GM21447 (cell line): ENCODE measurements around the gene MTSS2.

Experiments used
- ATAC-seq: cut with Tn5 transposase; IDR thresholded peaks from one replicate; pipeline ENCODE4 v1.9.1; 2021; ENCODE audit not compliant: unreplicated experiment

Gene MTSS2

GRCh38 chr16:70715055-70715858, 29.4 kb upstream of the MTSS2 start:
- no peak for ATAC-seq

GRCh38 chr16:70714581-70715054, 28.8 kb upstream of the MTSS2 start:
- ATAC-seq = no peak

- ATAC-seq = no peak
These were observed 28.0 kb upstream of the MTSS2 start for GRCh38 chr16:70713824-70714223.

- no peak for ATAC-seq
These were observed 27.5 kb upstream of the MTSS2 start for GRCh38 chr16:70713342-70713741.

- ATAC-seq = no peak
These were observed 27.1 kb upstream of the MTSS2 start for GRCh38 chr16:70712942-70713341.

- ATAC-seq = no peak
These were observed 26.5 kb upstream of the MTSS2 start for GRCh38 chr16:70712359-70712758.

- ATAC-seq = no peak
These were observed 25.6 kb upstream of the MTSS2 start for GRCh38 chr16:70711211-70712031.

GRCh38 chr16:70710422-70711210, 24.8 kb upstream of the MTSS2 start:
- no peak for ATAC-seq

- ATAC-seq = no peak
These were observed 24.1 kb upstream of the MTSS2 start for GRCh38 chr16:70709942-70710341.

GRCh38 chr16:70709457-70709856, 23.6 kb upstream of the MTSS2 start:
- ATAC-seq = no peak

- ATAC-seq = no peak
These were observed 22.8 kb upstream of the MTSS2 start for GRCh38 chr16:70708366-70709246.

GRCh38 chr16:70706948-70707465, 21.2 kb upstream of the MTSS2 start:
- no peak for ATAC-seq

GRCh38 chr16:70705056-70705455, 19.2 kb upstream of the MTSS2 start:
- ATAC-seq = no peak

- ATAC-seq = no peak
These were observed 18.7 kb upstream of the MTSS2 start for GRCh38 chr16:70704586-70704985.

GRCh38 chr16:70703835-70704381, 18.1 kb upstream of the MTSS2 start:
- ATAC-seq = no peak

GRCh38 chr16:70703041-70703834, 17.4 kb upstream of the MTSS2 start:
- no peak for ATAC-seq

- ATAC-seq = no peak
These were observed 16.8 kb upstream of the MTSS2 start for GRCh38 chr16:70702624-70703023.

- ATAC-seq = no peak
These were observed 16.1 kb upstream of the MTSS2 start for GRCh38 chr16:70701998-70702397.

GRCh38 chr16:70701596-70701995, 15.7 kb upstream of the MTSS2 start:
- ATAC-seq = no peak
